ENCODE measurements around the gene CFAP251. TPM values are rescaled to one million over a fixed set of nuclear protein-coding genes. Genes with fewer than 3 reads are reported as not detected.

CFAP251 gene
- polyA plus RNA-seq, 3 donors = 0.46 to 1.2 (median 0.79) TPM

GRCh38 chr12:122013791-122014590 lies 95.6 kb downstream of the CFAP251 start:
- 79 to 84% (median 81%) methylated on average over 19 of the region's 19 CpGs for WGBS, 3 donors
- no peak overlapping the region for H3K27ac ChIP-seq (ENCODE audit: low read depth, low read length)

GRCh38 chr12:122014781-122015180 lies 96.4 kb downstream of the CFAP251 start:
- 86 to 88% (median 87%) methylated on average over 5 of the region's 5 CpGs for WGBS, 3 donors
- no peak overlapping the region for H3K27ac ChIP-seq (ENCODE audit: low read depth, low read length)

GRCh38 chr12:122018457-122018856 lies 100.1 kb downstream of the CFAP251 start:
- H3K27ac ChIP-seq (ENCODE audit: low read depth, low read length) = no peak overlapping the region

GRCh38 chr12:122018937-122019336 lies 100.5 kb downstream of the CFAP251 start:
- no peak overlapping the region for H3K27ac ChIP-seq (ENCODE audit: low read depth, low read length)
- WGBS, 3 donors = 93 to 95% (median 94%) methylated on average over 4 of the region's 4 CpGs

- no peak overlapping the region for H3K27ac ChIP-seq (ENCODE audit: low read depth, low read length)
Observed at GRCh38 chr12:122020795-122021192, 102.4 kb downstream of the CFAP251 start.

GRCh38 chr12:122021193-122021821 lies 102.9 kb downstream of the CFAP251 start:
- WGBS, 3 donors = 0 to 2% (median 0%) methylated on average over 38 to 57 of the region's 57 CpGs
- no peak overlapping the region for H3K27ac ChIP-seq (ENCODE audit: low read depth, low read length)

More at GRCh38 chr12:122020795-122021192, 102.4 kb downstream of the CFAP251 start:
- WGBS, 3 donors = 51 to 66% (median 54%) methylated on average over 16 of the region's 16 CpGs

- no peak within 1 kb of the TSS for H3K27ac ChIP-seq (ENCODE audit: low read depth, low read length)
- WGBS, 3 donors = 0 to 1% (median 0%) methylated on average over 27 to 83 of the region's 83 CpGs
Observed at GRCh38 chr12:122021822-122022392, 103.5 kb downstream of the CFAP251 start, which contains the start of gene BCL7A. BCL7A (plus strand) TSS chr12:122021884; CDS start chr12:122022092, 208 bp downstream.

- WGBS, 3 donors = 0% methylated on average over 80 to 122 of the region's 124 CpGs
- no peak overlapping the region for H3K27ac ChIP-seq (ENCODE audit: low read depth, low read length)
Observed at GRCh38 chr12:122022393-122023338, 104.3 kb downstream of the CFAP251 start.

- WGBS, 3 donors = 6 to 12% (median 10%) methylated on average over 43 of the region's 43 CpGs
- no peak overlapping the region for H3K27ac ChIP-seq (ENCODE audit: low read depth, low read length)
Observed at GRCh38 chr12:122023339-122024131, 105.1 kb downstream of the CFAP251 start.

- 21 to 76% (median 74%) methylated on average over 16 of the region's 16 CpGs for WGBS, 3 donors
- no peak overlapping the region for H3K27ac ChIP-seq (ENCODE audit: low read depth, low read length)
Observed at GRCh38 chr12:122024132-122024785, 105.9 kb downstream of the CFAP251 start.

GRCh38 chr12:122026706-122027333 lies 108.4 kb downstream of the CFAP251 start:
- H3K27ac ChIP-seq (ENCODE audit: low read depth, low read length) = no peak overlapping the region
- WGBS, 3 donors = 70 to 98% (median 98%) methylated on average over 7 of the region's 7 CpGs

GRCh38 chr12:122028165-122028904 lies 109.9 kb downstream of the CFAP251 start:
- no peak overlapping the region for H3K27ac ChIP-seq (ENCODE audit: low read depth, low read length)
- WGBS, 3 donors = 62 to 86% (median 82%) methylated on average over 12 of the region's 12 CpGs

GRCh38 chr12:122028905-122029560 lies 110.6 kb downstream of the CFAP251 start:
- 81 to 83% (median 83%) methylated on average over 23 of the region's 23 CpGs for WGBS, 3 donors
- no peak overlapping the region for H3K27ac ChIP-seq (ENCODE audit: low read depth, low read length)

- H3K27ac ChIP-seq (ENCODE audit: low read depth, low read length) = no peak overlapping the region
- 35 to 86% (median 81%) methylated on average over 26 to 28 of the region's 28 CpGs for WGBS, 3 donors
Observed at GRCh38 chr12:122029620-122030423, 111.4 kb downstream of the CFAP251 start.

All from adipose tissue (tissue), 3 donors.